GM18519 (cell line): ENCODE measurements around the gene COL15A1.

ENCODE experiments used
- ATAC-seq: cut with Tn5 transposase; IDR thresholded peaks from one replicate; pipeline ENCODE4 v1.9.1; 2021; ENCODE audit warnings: mild to moderate bottlenecking, moderate library complexity; ENCODE audit not compliant: unreplicated experiment, low FRiP score

Gene COL15A1

GRCh38 chr9:98989036-98990000 is 45.6 kb downstream of the COL15A1 start:
- ATAC-seq = no peak

GRCh38 chr9:98990181-98990870 is 46.6 kb downstream of the COL15A1 start:
- ATAC-seq = no peak

GRCh38 chr9:98992107-98992884 is 48.6 kb downstream of the COL15A1 start:
- no peak for ATAC-seq

GRCh38 chr9:98992885-98993569 is 49.3 kb downstream of the COL15A1 start:
- ATAC-seq = no peak

GRCh38 chr9:98993570-98993945 is 49.9 kb downstream of the COL15A1 start:
- ATAC-seq = no peak

- no peak for ATAC-seq
These were observed 50.7 kb downstream of the COL15A1 start for GRCh38 chr9:98994172-98995058.

GRCh38 chr9:98995059-98995671 is 51.5 kb downstream of the COL15A1 start:
- no peak for ATAC-seq

- ATAC-seq = no peak
These were observed 52.3 kb downstream of the COL15A1 start for GRCh38 chr9:98995971-98996504.

GRCh38 chr9:98997604-98998003 is 53.9 kb downstream of the COL15A1 start:
- ATAC-seq = no peak

- no peak for ATAC-seq
These were observed 54.9 kb downstream of the COL15A1 start for GRCh38 chr9:98998441-98999151.

GRCh38 chr9:98999152-98999525 is 55.4 kb downstream of the COL15A1 start:
- no peak for ATAC-seq

- ATAC-seq = no peak
These were observed 57.0 kb downstream of the COL15A1 start for GRCh38 chr9:99000476-99001395.

- ATAC-seq = no peak
These were observed 58.2 kb downstream of the COL15A1 start for GRCh38 chr9:99001892-99002291.

GRCh38 chr9:99002706-99003105 is 59.0 kb downstream of the COL15A1 start:
- no peak for ATAC-seq

GRCh38 chr9:99003308-99003707 is 59.6 kb downstream of the COL15A1 start:
- no peak for ATAC-seq

GRCh38 chr9:99004115-99004514 is 60.4 kb downstream of the COL15A1 start:
- no peak for ATAC-seq
